GM12878 (cell line): ENCODE data around the gene FNDC3B. TPM values are rescaled to one million over a fixed set of nuclear protein-coding genes. Genes with fewer than 3 reads are reported as not detected.

Source experiments
- ATAC-seq: fragments of 200-7000 bp; cut with Tn5 transposase; 3 replicates; pipeline ENCODE4 v1.9.1; 2020; ENCODE audit warnings: mild to moderate bottlenecking, moderate library complexity
- BruUV-seq: library from RNA; stranded (reverse); fragments of 400-500 nt; replicated peaks from 2 replicates; lab custom pipeline; 2021; lab: Mats Ljungman, UMichigan
- CTCF ChIA-PET: fragments of 300-600 bp; sonication (Branson Sonifier 250); formaldehyde crosslinking; extraction: SDS; loops from one replicate; lab custom pipeline; 2021; ENCODE audit warnings: inconsistent platforms; lab: Yijun Ruan, JAX
- POLR2A ChIA-PET: fragments of 350-600 bp; formaldehyde crosslinking; extraction: SDS; loops from one replicate; lab custom pipeline; 2021; ENCODE audit warnings: inconsistent platforms; lab: Charles Lee
- RAD21 ChIA-PET: fragments of 300-600 bp; sonication (Branson Sonifier 250); formaldehyde crosslinking; loops from one replicate; lab custom pipeline; 2023; ENCODE audit warnings: antibody characterized with exemption; ENCODE audit not compliant: unreplicated experiment; lab: Charles Lee
- SMC1A ChIA-PET: fragments of 300-600 bp; sonication (Branson Sonifier 250); formaldehyde crosslinking; loops from one replicate; lab custom pipeline; 2023; ENCODE audit not compliant: unreplicated experiment, uncharacterized antibody; lab: Charles Lee
- DNase-seq: peaks from one replicate; pipeline ENCODE4 v3.0.0-alpha.2; 2011; ENCODE audit warnings: low read depth, low spot score
- FAIRE-seq: peaks from 3 replicates; lab custom pipeline; 2011; peaks lifted over from hg19 to GRCh38; lab: Jason Lieb, UNC
- H2AFZ ChIP-seq: 2 replicates; pipeline ENCODE4 v1.6.0; 2011; ENCODE audit warnings: low read depth, low read length, control low read depth; ENCODE audit not compliant: control insufficient read depth
- H3K27ac ChIP-seq: 2 replicates; pipeline ENCODE4 v1.5.1; 2011; ENCODE audit warnings: control low read depth; ENCODE audit not compliant: control insufficient read depth, insufficient read depth
- H3K27me3 ChIP-seq, 2 experiments: replicated peaks in 1 of 2; 2 replicates each; pipeline versions ENCODE4 v1.6.0 to v1.6.1; 2011; ENCODE audit warnings: low read length in 1 of 2; ENCODE audit not compliant: control insufficient read depth in 2 of 2, insufficient read depth in 2 of 2
- H3K36me3 ChIP-seq, 2 experiments: 2 replicates each; pipeline ENCODE4 v1.5.1; 2011; ENCODE audit warnings: low read length in 1 of 2; ENCODE audit not compliant: control insufficient read depth in 2 of 2, insufficient read depth in 2 of 2
- H3K4me1 ChIP-seq: 2 replicates; pipeline ENCODE4 v1.6.1; 2011; ENCODE audit warnings: mild to moderate bottlenecking, low read length, moderate library complexity, mixed read lengths; ENCODE audit not compliant: control insufficient read depth, insufficient read depth
- H3K4me2 ChIP-seq: 2 replicates; pipeline ENCODE4 v1.6.0; 2011; ENCODE audit warnings: control low read depth; ENCODE audit not compliant: control insufficient read depth, insufficient read depth
- H3K4me3 ChIP-seq: fragments of 200-600 bp; sonication (generic); 2 replicates; pipeline ENCODE4 v1.5.1; 2016
- H3K79me2 ChIP-seq: 2 replicates; pipeline ENCODE4 v1.6.0; 2011; ENCODE audit warnings: low read length; ENCODE audit not compliant: control insufficient read depth, insufficient read depth
- H3K9ac ChIP-seq: 2 replicates; pipeline ENCODE4 v1.8.0; 2011; ENCODE audit warnings: low read length, control low read depth, mixed read lengths; ENCODE audit not compliant: control insufficient read depth, insufficient read depth
- H3K9me3 ChIP-seq: replicated peaks from 3 replicates; pipeline ENCODE4 v1.5.1; 2011; ENCODE audit warnings: mild to moderate bottlenecking, low read length; ENCODE audit not compliant: control insufficient read depth, insufficient read depth
- H4K20me1 ChIP-seq: 2 replicates; pipeline ENCODE4 v1.6.0; 2011; ENCODE audit not compliant: control insufficient read depth, insufficient read depth
- ATF2 ChIP-seq: IDR thresholded peaks from 2 replicates; pipeline ENCODE4 v1.6.1; 2012; ENCODE audit warnings: low read length, inconsistent platforms
- ATF3 ChIP-seq: IDR thresholded peaks from 2 replicates; pipeline ENCODE4 v1.6.1; 2011; ENCODE audit warnings: low read depth, mild to moderate bottlenecking, low read length, moderate library complexity, borderline replicate concordance; ENCODE audit errors: extremely low read depth
- BCL3 ChIP-seq: IDR thresholded peaks from 2 replicates; pipeline ENCODE4 v1.6.1; 2011; ENCODE audit warnings: borderline replicate concordance, low read depth, mild to moderate bottlenecking, moderate library complexity, low read length; ENCODE audit not compliant: insufficient read depth, poor library complexity, severe bottlenecking
- CBFB ChIP-seq: IDR thresholded peaks from 2 replicates; pipeline ENCODE4 v1.6.1; 2016; ENCODE audit warnings: antibody characterized with exemption, low read depth
- CBX5 ChIP-seq: sonication (generic); IDR thresholded peaks from 2 replicates; pipeline ENCODE4 v1.6.1; 2016; ENCODE audit warnings: low read depth, moderate library complexity, mild to moderate bottlenecking, inconsistent platforms
- CHD4 ChIP-seq: fragments of 200-600 bp; sonication (generic); IDR thresholded peaks from 2 replicates; pipeline ENCODE4 v1.6.1; 2016; ENCODE audit warnings: mild to moderate bottlenecking
- E2F4 ChIP-seq: IDR thresholded peaks from 2 replicates; pipeline ENCODE4 v1.6.1; 2012; ENCODE audit warnings: low read depth, low read length, improper control_type of control experiment
- EED ChIP-seq: sonication (generic); IDR thresholded peaks from 2 replicates; pipeline ENCODE4 v1.6.1; 2016; ENCODE audit warnings: antibody characterized with exemption, low read depth
- ETV6 ChIP-seq, 2 experiments: fragments of 450-650 bp in 1 of 2; IDR thresholded peaks in 1 of 2; conservative IDR thresholded peaks in 1 of 2; 2 replicates each; pipeline ENCODE4 v1.6.1; 2014; ENCODE audit warnings: antibody characterized with exemption in 1 of 2, borderline replicate concordance in 1 of 2, low read depth in 1 of 2, mild to moderate bottlenecking in 1 of 2, moderate library complexity in 1 of 2
- FOXK2 ChIP-seq: fragments of 450-650 bp; IDR thresholded peaks from 2 replicates; pipeline ENCODE4 v1.6.1; 2017; ENCODE audit warnings: mild to moderate bottlenecking, moderate library complexity
- NR2C2 ChIP-seq: IDR thresholded peaks from 2 replicates; pipeline ENCODE4 v1.6.1; 2011; ENCODE audit warnings: borderline replicate concordance, low read depth; ENCODE audit not compliant: control insufficient read depth, insufficient read length
- SIN3A ChIP-seq: IDR thresholded peaks from 2 replicates; pipeline ENCODE4 v1.6.1; 2012; ENCODE audit warnings: low read depth, low read length, improper control_type of control experiment
- SMAD1 ChIP-seq: fragments of 450-650 bp; IDR thresholded peaks from 2 replicates; pipeline ENCODE4 v1.6.1; 2018; ENCODE audit warnings: mild to moderate bottlenecking, low read depth; ENCODE audit not compliant: partially characterized antibody
- ZBTB40 ChIP-seq: fragments of 450-650 bp; IDR thresholded peaks from 2 replicates; pipeline ENCODE4 v1.6.1; 2016; ENCODE audit warnings: mild to moderate bottlenecking, moderate library complexity, borderline replicate concordance
- ZNF207 ChIP-seq: fragments of 450-650 bp; IDR thresholded peaks from 2 replicates; pipeline ENCODE4 v1.6.1; 2014; ENCODE audit warnings: antibody characterized with exemption, mild to moderate bottlenecking, borderline replicate concordance
- WGBS: methylation state at CpG from one replicate; pipeline ENCODE4 v1.1.6; 2016; ENCODE audit warnings: low lambda C conversion rate; ENCODE audit not compliant: insufficient replicate concordance, insufficient coverage; ENCODE audit errors: missing lambda C conversion rate; 5-methylcytosine and 5-hydroxymethylcytosine counted together
- in situ Hi-C: fragments of 300-500 bp; cut with MboI; formaldehyde crosslinking; loops from 9 replicates; pipeline ENCODE4 v1.14.3; 2018; ENCODE audit warnings: mixed read lengths
- intact Hi-C: fragments of 100-400 bp; cut with micrococcal nuclease; formaldehyde crosslinking; loops from one replicate; pipeline ENCODE4 v1.14.2; 2022; ENCODE audit not compliant: unreplicated experiment
- polyA plus RNA-seq, 11 experiments: library from polyadenylated mRNA; depleted of rRNA in 4 of 11; unstranded in 6 of 11; stranded (reverse) in 5 of 11; fragments of >200 nt; fragmentation: Nextera tagmentation in 4 of 11; fragmentation: Illumina TruSeq in 1 of 11; extraction: Ambion mirVana in 4 of 11; extraction: Trizol in 1 of 11; gene quantifications; 1 replicate in 1 of 11; 2 replicates in 10 of 11; pipeline versions ENCODE4 v1.2.1 to v1.2.3, GENCODE V29; 2011 to 2016; ENCODE audit warnings: inconsistent platforms in 2 of 11, missing spikeins in 2 of 11, low read depth in 1 of 11
- total RNA-seq, 4 experiments: library from RNA; depleted of rRNA in 3 of 4; stranded (reverse); fragments of >200 nt in 3 of 4; fragmentation: Illumina TruSeq in 1 of 4; extraction: Trizol in 1 of 4; gene quantifications; 2 replicates each; pipeline versions ENCODE4 v1.2.1 to v1.2.3, GENCODE V29; 2013 to 2021

The FNDC3B gene
- total and polyA plus RNA-seq, 10 of the 15 experiments (the other 5 are each of a cell fraction or from before 2014, with no cell fraction given) = 7.9 to 35.0 (median 18.5) TPM

GRCh38 chr3:172191629-172192028 is 152.3 kb downstream of the FNDC3B start:
- H3K4me3 ChIP-seq = no peak overlapping the region
- ChIA-PET RAD21 (no interaction called here), POLR2A (no interaction called here), CTCF (interaction anchor here (1.2 kb wide), 1 partner anchor 9 kb away, joined by 3 read pairs; no protein-coding TSS in a partner anchor), SMC1A (interaction anchor here (1.0 kb wide), 1 partner anchor 49 kb away, joined by 3 read pairs; no protein-coding TSS in a partner anchor)
- no peak overlapping the region for H2AFZ ChIP-seq
- peak; percentile 23; the same call in 1 of the 3 replicates for ATAC-seq
- no peaks in the 10 kb centered on the region for H4K20me1 ChIP-seq
- DNase-seq = no peak
- H3K4me1 ChIP-seq = peaks cover 8% of the 10 kb centered on the region; the same call in 1 of the 2 replicates
- no peaks in the 10 kb centered on the region for H3K9me3 ChIP-seq
- 98% methylated on average over 4 of the region's 4 CpGs for WGBS
- no peak overlapping the region for H3K27ac ChIP-seq
- intact Hi-C loops (no loop called here), in situ Hi-C loops (no loop called here)
- FAIRE-seq = no peak
- H3K27me3 ChIP-seq = no peaks in the 10 kb centered on the region
- peaks cover 0 to 4% of the 10 kb centered on the region in 2 experiments; a peak in 2 of 4 replicates for H3K36me3 ChIP-seq
- H3K4me2 ChIP-seq = no peak overlapping the region
- peaks cover 5% of the 10 kb centered on the region for H3K79me2 ChIP-seq
- H3K9ac ChIP-seq = no peak overlapping the region
- BruUV-seq = no TSS peak
- TF ChIP-seq ETV6 (conservative IDR thresholded peaks at IDR 0.05 in 1 of 2, IDR thresholded peaks at IDR 0.05 in 1 of 2; ENCODE audit: borderline replicate concordance in 1 of 2, low read depth in 1 of 2) (no peak), ZBTB40 (no peak), CHD4 (no peak), EED (no peak), E2F4 (no peak), ATF3 (no peak), SIN3A (no peak), NR2C2 (no peak), BCL3 (no peak), SMAD1 (no peak), FOXK2 (no peak), ZNF207 (no peak), ATF2 (no peak), CBFB (no peak), CBX5 (no peak)
